ENCODE measurements around the gene INO80B.

DNA sequence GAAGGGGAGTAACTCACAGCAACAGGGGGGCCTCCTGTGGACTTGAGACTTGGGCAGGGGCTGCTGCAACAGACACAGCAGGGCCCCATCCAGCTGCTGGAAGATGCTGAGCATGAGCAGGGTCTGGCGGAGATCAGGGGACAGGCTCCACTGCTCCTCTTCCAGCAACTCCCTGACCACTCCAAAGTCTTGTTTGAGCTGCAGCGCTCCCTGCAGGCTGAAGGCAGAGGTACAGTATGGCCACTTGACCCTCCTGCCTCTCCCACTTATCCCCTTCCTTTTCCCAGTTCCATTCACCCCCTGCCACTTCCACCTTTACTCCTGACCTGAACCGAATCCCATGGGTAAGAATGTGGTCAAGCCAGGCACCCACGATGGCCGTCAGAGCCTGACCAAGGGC, 20.0 kb downstream of the INO80B start:
- TF ChIP-seq, protein P1, sequence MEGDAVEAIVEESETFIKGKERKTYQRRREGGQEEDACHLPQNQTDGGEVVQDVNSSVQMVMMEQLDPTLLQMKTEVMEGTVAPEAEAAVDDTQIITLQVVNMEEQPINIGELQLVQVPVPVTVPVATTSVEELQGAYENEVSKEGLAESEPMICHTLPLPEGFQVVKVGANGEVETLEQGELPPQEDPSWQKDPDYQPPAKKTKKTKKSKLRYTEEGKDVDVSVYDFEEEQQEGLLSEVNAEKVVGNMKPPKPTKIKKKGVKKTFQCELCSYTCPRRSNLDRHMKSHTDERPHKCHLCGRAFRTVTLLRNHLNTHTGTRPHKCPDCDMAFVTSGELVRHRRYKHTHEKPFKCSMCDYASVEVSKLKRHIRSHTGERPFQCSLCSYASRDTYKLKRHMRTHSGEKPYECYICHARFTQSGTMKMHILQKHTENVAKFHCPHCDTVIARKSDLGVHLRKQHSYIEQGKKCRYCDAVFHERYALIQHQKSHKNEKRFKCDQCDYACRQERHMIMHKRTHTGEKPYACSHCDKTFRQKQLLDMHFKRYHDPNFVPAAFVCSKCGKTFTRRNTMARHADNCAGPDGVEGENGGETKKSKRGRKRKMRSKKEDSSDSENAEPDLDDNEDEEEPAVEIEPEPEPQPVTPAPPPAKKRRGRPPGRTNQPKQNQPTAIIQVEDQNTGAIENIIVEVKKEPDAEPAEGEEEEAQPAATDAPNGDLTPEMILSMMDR (IDR thresholded peaks at IDR 0.05; ENCODE audit: low read depth, low read length, poor library complexity, severe bottlenecking), result peak; percentile 65
- no peak for TF ChIP-seq EZH2phosphoT487 (IDR thresholded peaks at IDR 0.05; ENCODE audit: borderline replicate concordance, low read length)
